ENCODE data around the gene AKR7A3.

Gene AKR7A3

GRCh38 chr1:19311931-19312781 lies 23.6 kb upstream of the AKR7A3 start, which contains the start of the genes AKR7A2 and SLC66A1:
TSS of gene AKR7A2 (minus strand) at chr1:19312144. CDS start at chr1:19312124, 20 bp downstream.
TSS of gene SLC66A1 (plus strand) at chr1:19312326. CDS start at chr1:19317678, 5,352 bp downstream.
- H2BK12ac ChIP-seq (ENCODE audit: low read length in 2 of 2): peak within 1 kb of the TSS in 1 of 2 experiments; percentile 85
- H4K8ac ChIP-seq (ENCODE audit: low read length): peak within 1 kb of the TSS; percentile 87
- 1% methylated on average over 68 of the region's 105 CpGs for WGBS

GRCh38 chr1:19311503-19311930 lies 22.9 kb upstream of the AKR7A3 start:
- Histone ChIP-seq H2AK5ac (ENCODE audit: low read length, severe bottlenecking) (no peak overlapping the region), H4K8ac (ENCODE audit: low read length) (peak overlapping the region; percentile 78), H3K4me1 (ENCODE audit: control insufficient read depth, insufficient read depth, low read depth, low read length) (peaks cover 40% of the 10 kb centered on the region), H3K9ac (ENCODE audit: low read length) (peak overlapping the region; percentile 89), H2BK120ac (ENCODE audit: low read depth, low read length) (no peak overlapping the region), H3K4ac (ENCODE audit: low read depth in 1 of 2, low read length in 2 of 2) (peak overlapping the region; percentile 85 to 95), H3K4me2 (ENCODE audit: low read length, poor library complexity, severe bottlenecking) (peak overlapping the region; percentile 94), H2BK12ac (ENCODE audit: low read length in 2 of 2) (peak overlapping the region in 1 of 2 experiments; percentile 26), H3K4me3 (ENCODE audit: insufficient read depth in 1 of 2, low read depth in 1 of 2, low read length in 2 of 2) (peak overlapping the region; percentile 87 to 88), H4K91ac (ENCODE audit: low read length) (peak overlapping the region; percentile 93), H2BK15ac (ENCODE audit: low read depth, poor library complexity, severe bottlenecking) (peak overlapping the region; percentile 3), H2AFZ (ENCODE audit: low read depth, low read length) (peak overlapping the region; percentile 75), H3K9me3 (ENCODE audit: control insufficient read depth, low read length) (no peaks in the 10 kb centered on the region), H3K27ac (ENCODE audit: low read length, poor library complexity, severe bottlenecking) (peak overlapping the region; percentile 17), H3K18ac (ENCODE audit: low read depth in 1 of 2, low read length in 2 of 2) (peak overlapping the region; percentile 95 to 97), H3K14ac (ENCODE audit: low read length in 2 of 2) (peak overlapping the region in 1 of 2 experiments; percentile 87), H2BK5ac (ENCODE audit: low read depth, low read length, poor library complexity, severe bottlenecking) (no peak overlapping the region), H3K79me1 (replicated peaks; ENCODE audit: low read length, poor library complexity, severe bottlenecking) (peaks cover 48% of the 10 kb centered on the region), H3K23ac (ENCODE audit: low read length in 2 of 2) (peak overlapping the region; percentile 41 to 92), H3K36me3 (ENCODE audit: control insufficient read depth in 1 of 2, insufficient read depth in 2 of 2, low read depth in 1 of 2, low read length in 2 of 2) (peaks cover 35 to 37% of the 10 kb centered on the region in 2 experiments), H3K27me3 (ENCODE audit: control insufficient read depth in 1 of 2, insufficient read depth in 1 of 2, low read length in 2 of 2) (no peaks in the 10 kb centered on the region)
- 2% methylated on average over 29 of the region's 29 CpGs for WGBS
- no peak for DNase-seq

More at GRCh38 chr1:19311931-19312781, 23.6 kb upstream of the AKR7A3 start, which contains the start of the genes AKR7A2 and SLC66A1:
- Histone ChIP-seq H2AFZ (ENCODE audit: low read depth, low read length) (peak within 1 kb of the TSS; percentile 75), H2BK5ac (ENCODE audit: low read depth, low read length, poor library complexity, severe bottlenecking) (peak within 1 kb of the TSS; percentile 22), H3K4ac (ENCODE audit: low read depth in 1 of 2, low read length in 2 of 2) (peak within 1 kb of the TSS; percentile 85 to 95), H3K36me3 (ENCODE audit: control insufficient read depth in 1 of 2, insufficient read depth in 2 of 2, low read depth in 1 of 2, low read length in 2 of 2) (peaks cover 30 to 31% of the 10 kb centered on the region in 2 experiments), H3K4me3 (ENCODE audit: insufficient read depth in 1 of 2, low read depth in 1 of 2, low read length in 2 of 2) (peak within 1 kb of the TSS; percentile 87 to 88), H3K18ac (ENCODE audit: low read depth in 1 of 2, low read length in 2 of 2) (peak within 1 kb of the TSS; percentile 95 to 98), H3K79me1 (replicated peaks; ENCODE audit: low read length, poor library complexity, severe bottlenecking) (peaks cover 46% of the 10 kb centered on the region), H3K27me3 (ENCODE audit: control insufficient read depth in 1 of 2, insufficient read depth in 1 of 2, low read length in 2 of 2) (no peaks in the 10 kb centered on the region), H3K9me3 (ENCODE audit: control insufficient read depth, low read length) (no peaks in the 10 kb centered on the region), H3K4me2 (ENCODE audit: low read length, poor library complexity, severe bottlenecking) (peak within 1 kb of the TSS; percentile 94), H3K27ac (ENCODE audit: low read length, poor library complexity, severe bottlenecking) (peak within 1 kb of the TSS; percentile 48), H2BK120ac (ENCODE audit: low read depth, low read length) (peak within 1 kb of the TSS; percentile 77), H3K4me1 (ENCODE audit: control insufficient read depth, insufficient read depth, low read depth, low read length) (peaks cover 43% of the 10 kb centered on the region), H3K14ac (ENCODE audit: low read length in 2 of 2) (peak within 1 kb of the TSS in 1 of 2 experiments; percentile 90), H2AK5ac (ENCODE audit: low read length, severe bottlenecking) (no peak within 1 kb of the TSS), H2BK15ac (ENCODE audit: low read depth, poor library complexity, severe bottlenecking) (peak within 1 kb of the TSS; percentile 68), H3K23ac (ENCODE audit: low read length in 2 of 2) (peak within 1 kb of the TSS; percentile 41 to 92), H4K91ac (ENCODE audit: low read length) (peak within 1 kb of the TSS; percentile 93), H3K9ac (ENCODE audit: low read length) (peak within 1 kb of the TSS; percentile 94)
- DNase-seq: peak; percentile 90

- WGBS: 61% methylated on average over 11 of the region's 13 CpGs
- peak; percentile 49 for DNase-seq
Observed at GRCh38 chr1:19310720-19311502, 22.3 kb upstream of the AKR7A3 start.

More at GRCh38 chr1:19310720-19311502, 22.3 kb upstream of the AKR7A3 start:
- peak overlapping the region; percentile 89 for H3K9ac ChIP-seq (ENCODE audit: low read length)
- peak overlapping the region; percentile 78 for H4K8ac ChIP-seq (ENCODE audit: low read length)
- peak overlapping the region; percentile 17 for H3K27ac ChIP-seq (ENCODE audit: low read length, poor library complexity, severe bottlenecking)
- H2BK12ac ChIP-seq (ENCODE audit: low read length in 2 of 2): peak overlapping the region in 1 of 2 experiments; percentile 26
- peak overlapping the region; percentile 3 for H2BK15ac ChIP-seq (ENCODE audit: low read depth, poor library complexity, severe bottlenecking)
- H3K4ac ChIP-seq (ENCODE audit: low read depth in 1 of 2, low read length in 2 of 2): peak overlapping the region; percentile 15 to 95
- no peak overlapping the region for H2BK5ac ChIP-seq (ENCODE audit: low read depth, low read length, poor library complexity, severe bottlenecking)
- H3K79me1 ChIP-seq (replicated peaks; ENCODE audit: low read length, poor library complexity, severe bottlenecking): peaks cover 47% of the 10 kb centered on the region
- H4K91ac ChIP-seq (ENCODE audit: low read length): peak overlapping the region; percentile 45
- H2AFZ ChIP-seq (ENCODE audit: low read depth, low read length): peak overlapping the region; percentile 75
- H3K4me3 ChIP-seq (ENCODE audit: insufficient read depth in 1 of 2, low read depth in 1 of 2, low read length in 2 of 2): peak overlapping the region; percentile 87 to 88
- H3K9me3 ChIP-seq (ENCODE audit: control insufficient read depth, low read length): no peaks in the 10 kb centered on the region
- no peak overlapping the region for H2AK5ac ChIP-seq (ENCODE audit: low read length, severe bottlenecking)
- H2BK120ac ChIP-seq (ENCODE audit: low read depth, low read length): no peak overlapping the region
- no peaks in the 10 kb centered on the region for H3K27me3 ChIP-seq (ENCODE audit: control insufficient read depth in 1 of 2, insufficient read depth in 1 of 2, low read length in 2 of 2)
- H3K14ac ChIP-seq (ENCODE audit: low read length in 2 of 2): peak overlapping the region in 1 of 2 experiments; percentile 87
- peaks cover 36% of the 10 kb centered on the region for H3K4me1 ChIP-seq (ENCODE audit: control insufficient read depth, insufficient read depth, low read depth, low read length)
- H3K4me2 ChIP-seq (ENCODE audit: low read length, poor library complexity, severe bottlenecking): peak overlapping the region; percentile 94
- H3K18ac ChIP-seq (ENCODE audit: low read depth in 1 of 2, low read length in 2 of 2): peak overlapping the region; percentile 95 to 97
- H3K36me3 ChIP-seq (ENCODE audit: control insufficient read depth in 1 of 2, insufficient read depth in 2 of 2, low read depth in 1 of 2, low read length in 2 of 2): peaks cover 37 to 40% of the 10 kb centered on the region in 2 experiments
- H3K23ac ChIP-seq (ENCODE audit: low read length in 2 of 2): peak overlapping the region in 1 of 2 experiments; percentile 41
